ENCODE results near the gene UBE2L6.

The UBE2L6 gene

GRCh38 chr11:57556041-57556440, 11.4 kb downstream of the UBE2L6 start:
- in situ Hi-C loops (cut with MboI; ENCODE audit: low pct_unique_long_range_greater_than_20kb, low sequenced_read_pairs, unreplicated experiment) = loop anchor here (25.0 kb wide), 1 partner anchor 256 kb away; no protein-coding TSS in a partner anchor
- TF ChIP-seq CTCF (IDR thresholded peaks at IDR 0.05; ENCODE audit: extremely low read depth, insufficient read depth, missing control alignments) = no peak
- no peak for DNase-seq (ENCODE audit: low spot score)

- no peak for TF ChIP-seq CTCF (IDR thresholded peaks at IDR 0.05; ENCODE audit: extremely low read depth, insufficient read depth, missing control alignments)
- no peak for DNase-seq (ENCODE audit: low spot score)
- in situ Hi-C loops (cut with MboI; ENCODE audit: low pct_unique_long_range_greater_than_20kb, low sequenced_read_pairs, unreplicated experiment) = loop anchor here (25.0 kb wide), 1 partner anchor 257 kb away; no protein-coding TSS in a partner anchor
These were observed 12.1 kb downstream of the UBE2L6 start for GRCh38 chr11:57555393-57555792.

GRCh38 chr11:57552479-57552878, 15.0 kb downstream of the UBE2L6 start:
- DNase-seq (ENCODE audit: low spot score) = no peak
- in situ Hi-C loops (cut with MboI; ENCODE audit: low pct_unique_long_range_greater_than_20kb, low sequenced_read_pairs, unreplicated experiment) = loop anchor here (25.0 kb wide), 1 partner anchor 260 kb away; no protein-coding TSS in a partner anchor
- no peak for TF ChIP-seq CTCF (IDR thresholded peaks at IDR 0.05; ENCODE audit: extremely low read depth, insufficient read depth, missing control alignments)

- no peak for TF ChIP-seq CTCF (IDR thresholded peaks at IDR 0.05; ENCODE audit: extremely low read depth, insufficient read depth, missing control alignments)
These were observed 15.5 kb downstream of the UBE2L6 start for GRCh38 chr11:57551941-57552340.

GRCh38 chr11:57549983-57550382, 17.5 kb downstream of the UBE2L6 start:
- in situ Hi-C loops (cut with MboI; ENCODE audit: low pct_unique_long_range_greater_than_20kb, low sequenced_read_pairs, unreplicated experiment) = loop anchor here (25.0 kb wide), 1 partner anchor 262 kb away; no protein-coding TSS in a partner anchor
- TF ChIP-seq CTCF (IDR thresholded peaks at IDR 0.05; ENCODE audit: extremely low read depth, insufficient read depth, missing control alignments) = no peak

More at GRCh38 chr11:57551941-57552340, 15.5 kb downstream of the UBE2L6 start:
- DNase-seq (ENCODE audit: low spot score) = no peak
- in situ Hi-C loops (cut with MboI; ENCODE audit: low pct_unique_long_range_greater_than_20kb, low sequenced_read_pairs, unreplicated experiment) = loop anchor here (25.0 kb wide), 1 partner anchor 260 kb away; no protein-coding TSS in a partner anchor

GRCh38 chr11:57547854-57548377, 19.6 kb downstream of the UBE2L6 start:
- in situ Hi-C loops (cut with MboI; ENCODE audit: low pct_unique_long_range_greater_than_20kb, low sequenced_read_pairs, unreplicated experiment) = no loop called here
- TF ChIP-seq CTCF (IDR thresholded peaks at IDR 0.05; ENCODE audit: extremely low read depth, insufficient read depth, missing control alignments) = no peak
- peak; percentile 75 for DNase-seq (ENCODE audit: low spot score)

More at GRCh38 chr11:57549983-57550382, 17.5 kb downstream of the UBE2L6 start:
- no peak for DNase-seq (ENCODE audit: low spot score)

All from GM13977 (cell line).